ENCODE data around the gene CAMK2A. TPM values are rescaled to one million over a fixed set of nuclear protein-coding genes. Genes with fewer than 3 reads are reported as not detected.

CAMK2A gene
- total RNA-seq, 1 experiment from 2014 or later, result 0.33 TPM

- no peak overlapping the region for H2AFZ ChIP-seq (ENCODE audit: low read length)
- H3K4me1 Mint-ChIP-seq, result peaks cover 25 to 39% of the 10 kb centered on the region in 2 experiments
- no peak for DNase-seq
Measured at GRCh38 chr5:150297236-150297890, 7.8 kb upstream of the CAMK2A start.

More at GRCh38 chr5:150297236-150297890, 7.8 kb upstream of the CAMK2A start:
- H2BK5ac ChIP-seq (ENCODE audit: insufficient read length, low read length), result no peak overlapping the region
- H3K4ac ChIP-seq (ENCODE audit: low read depth, low read length), result no peak overlapping the region
- H3K23ac ChIP-seq (ENCODE audit: insufficient read length, low read depth, low read length), result no peak overlapping the region
- H3K79me1 ChIP-seq (ENCODE audit: insufficient read depth, low read depth, low read length, poor library complexity, severe bottlenecking), result no peaks in the 10 kb centered on the region
- Mint-ChIP-seq H3K9me3 (no peaks in the 10 kb centered on the region), H3K36me3 (ENCODE audit: insufficient read depth in 1 of 3, low read depth in 3 of 3) (no peaks in the 10 kb centered on the region), H3K4me3 (no peak overlapping the region), H3K27me3 (ENCODE audit: low read depth) (peaks cover 22% of the 10 kb centered on the region), H3K27ac (0 out of 7 replicates have a peak overlapping the region, but pooled peaks of 1 of the 3 experiments have one; percentile 36)
- WGBS (ENCODE audit: extremely low coverage, insufficient read length, low lambda C conversion rate), result no CpG with 5 or more reads among the region's 36 CpGs
- H3K18ac ChIP-seq (ENCODE audit: insufficient read length, low read depth, low read length), result no peak overlapping the region
- no peaks in the 10 kb centered on the region; the same call in 1 of the 2 replicates for H3K4me1 ChIP-seq (ENCODE audit: insufficient read depth, low read length)
- no peak overlapping the region for H3K56ac ChIP-seq (ENCODE audit: insufficient read length, low read depth, low read length)
- H3K27me3 ChIP-seq (ENCODE audit: insufficient read depth, low read length), result no peaks in the 10 kb centered on the region; the same call in 1 of the 2 replicates
- peaks cover 5% of the 10 kb centered on the region for H3K23me2 ChIP-seq (ENCODE audit: insufficient read length, low read depth, low read length, poor library complexity, severe bottlenecking)
- H3K9ac ChIP-seq (ENCODE audit: extremely low read depth, insufficient read length, low read length), result no peak overlapping the region
- no peak overlapping the region for H3K4me2 ChIP-seq (ENCODE audit: insufficient read depth, insufficient read length, low read length)
- H4K20me1 ChIP-seq (ENCODE audit: control insufficient read depth, insufficient read depth, insufficient read length), result no peaks in the 10 kb centered on the region
- H3K79me2 ChIP-seq (ENCODE audit: insufficient read depth, low read length), result no peaks in the 10 kb centered on the region
- TF ChIP-seq, protein P1, sequence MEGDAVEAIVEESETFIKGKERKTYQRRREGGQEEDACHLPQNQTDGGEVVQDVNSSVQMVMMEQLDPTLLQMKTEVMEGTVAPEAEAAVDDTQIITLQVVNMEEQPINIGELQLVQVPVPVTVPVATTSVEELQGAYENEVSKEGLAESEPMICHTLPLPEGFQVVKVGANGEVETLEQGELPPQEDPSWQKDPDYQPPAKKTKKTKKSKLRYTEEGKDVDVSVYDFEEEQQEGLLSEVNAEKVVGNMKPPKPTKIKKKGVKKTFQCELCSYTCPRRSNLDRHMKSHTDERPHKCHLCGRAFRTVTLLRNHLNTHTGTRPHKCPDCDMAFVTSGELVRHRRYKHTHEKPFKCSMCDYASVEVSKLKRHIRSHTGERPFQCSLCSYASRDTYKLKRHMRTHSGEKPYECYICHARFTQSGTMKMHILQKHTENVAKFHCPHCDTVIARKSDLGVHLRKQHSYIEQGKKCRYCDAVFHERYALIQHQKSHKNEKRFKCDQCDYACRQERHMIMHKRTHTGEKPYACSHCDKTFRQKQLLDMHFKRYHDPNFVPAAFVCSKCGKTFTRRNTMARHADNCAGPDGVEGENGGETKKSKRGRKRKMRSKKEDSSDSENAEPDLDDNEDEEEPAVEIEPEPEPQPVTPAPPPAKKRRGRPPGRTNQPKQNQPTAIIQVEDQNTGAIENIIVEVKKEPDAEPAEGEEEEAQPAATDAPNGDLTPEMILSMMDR (conservative IDR thresholded peaks at IDR 0.05), result no peak
- no peak overlapping the region for H3K27ac ChIP-seq (ENCODE audit: insufficient read length, low read depth, low read length)
- no peak overlapping the region for H3K14ac ChIP-seq (ENCODE audit: insufficient read depth, low read length)
- no peak overlapping the region for H2BK20ac ChIP-seq (ENCODE audit: low read depth, low read length, poor library complexity, severe bottlenecking)
- H2BK12ac ChIP-seq (ENCODE audit: insufficient read length, low read depth, low read length), result no peak overlapping the region
- H3T11ph ChIP-seq (ENCODE audit: low read length), result no peak overlapping the region
- H2AK5ac ChIP-seq (ENCODE audit: insufficient read length, low read length), result no peak overlapping the region
- H3K9me3 ChIP-seq (ENCODE audit: control insufficient read depth, low read depth, low read length), result no peaks in the 10 kb centered on the region
- no peak overlapping the region for H2BK120ac ChIP-seq (ENCODE audit: low read depth, low read length, poor library complexity, severe bottlenecking)
- no peak overlapping the region for H4K91ac ChIP-seq (ENCODE audit: insufficient read length, low read depth, low read length)
- no peak overlapping the region for H2BK15ac ChIP-seq (ENCODE audit: low read depth, low read length)
- H4K8ac ChIP-seq (replicated peaks; ENCODE audit: insufficient read length, low read depth, low read length), result no peak overlapping the region
- H4K5ac ChIP-seq (ENCODE audit: insufficient read length, low read depth, low read length), result no peak overlapping the region

Measured in H9 (cell line).